AG08395 (cell line): ENCODE data around the gene LCE5A.
"Not testable (repeated sequence)": the region's sequence is repeated elsewhere in the genome, so short reads cannot be mapped to it uniquely, and the experiment has no call there.

Source experiments
- DNase-seq: peaks from one replicate; pipeline ENCODE4 v3.0.0; 2012; ENCODE audit warnings: mixed read lengths, low spot score

Gene LCE5A

GRCh38 chr1:152516082-152516481 lies 5.5 kb downstream of the LCE5A start:
- DNase-seq, result no peak

GRCh38 chr1:152517237-152517811 lies 6.7 kb downstream of the LCE5A start:
- no peak for DNase-seq

- DNase-seq, result no peak
Observed at GRCh38 chr1:152519851-152520250, 9.2 kb downstream of the LCE5A start.

GRCh38 chr1:152520561-152521090 lies 10.0 kb downstream of the LCE5A start:
- no peak for DNase-seq

- no peak for DNase-seq
Observed at GRCh38 chr1:152525080-152525641, 14.6 kb downstream of the LCE5A start.

- DNase-seq, result peak; percentile 13
Observed at GRCh38 chr1:152533327-152533938, 22.8 kb downstream of the LCE5A start.

GRCh38 chr1:152535774-152536173 lies 25.2 kb downstream of the LCE5A start:
- DNase-seq, result no peak

- DNase-seq, result no peak
Observed at GRCh38 chr1:152537496-152537895, 26.9 kb downstream of the LCE5A start.

- no peak for DNase-seq
Observed at GRCh38 chr1:152539901-152540300, 29.3 kb downstream of the LCE5A start.

GRCh38 chr1:152543820-152544219 lies 33.2 kb downstream of the LCE5A start:
- DNase-seq, result no peak

GRCh38 chr1:152546704-152547103 lies 36.1 kb downstream of the LCE5A start:
- DNase-seq, result no peak

GRCh38 chr1:152548358-152548757 lies 37.8 kb downstream of the LCE5A start:
- DNase-seq, result not testable (repeated sequence)
